K562 (cell line): ENCODE measurements around the gene LRMDA. TPM values are rescaled to one million over a fixed set of nuclear protein-coding genes. Genes with fewer than 3 reads are reported as not detected.

Experiments used
- ATAC-seq: fragments of 200-7000 bp; cut with Tn5 transposase; 3 replicates; pipeline ENCODE4 v1.9.1; 2020; ENCODE audit warnings: moderate library complexity
- BruUV-seq: library from RNA; stranded (reverse); fragments of 400-500 nt; replicated peaks from 2 replicates; lab custom pipeline; 2021; lab: Mats Ljungman, UMichigan
- CTCF ChIA-PET: fragments of 300-600 bp; formaldehyde crosslinking; extraction: SDS; loops from one replicate; lab custom pipeline; 2021; ENCODE audit warnings: low intra/inter-chr PET ratio; lab: Yijun Ruan, JAX
- POLR2A ChIA-PET: fragments of 300-600, 350-650 bp; sonication (Branson Sonifier 250); formaldehyde crosslinking; extraction: SDS; loops from one replicate; lab custom pipeline; 2021; ENCODE audit warnings: antibody characterized with exemption, inconsistent platforms; lab: Yijun Ruan, JAX
- DNase-seq, 4 experiments: peaks; one replicate each; pipeline versions ENCODE4 v3.0.0 to v3.0.0-alpha.2; 2011 to 2018; ENCODE audit warnings: low spot score in 3 of 4, mixed read lengths in 3 of 4; ENCODE audit errors: extremely low read depth in 1 of 4
- FAIRE-seq: peaks from 2 replicates; lab custom pipeline; 2011; peaks lifted over from hg19 to GRCh38; lab: Jason Lieb, UNC
- H2AFZ ChIP-seq: 2 replicates; pipeline ENCODE4 v1.6.0; 2011; ENCODE audit warnings: low read depth, low read length, control low read depth, inconsistent platforms
- H3K27ac ChIP-seq: fragments of 200-600 bp; 3 replicates; pipeline ENCODE4 v1.8.0; 2011; ENCODE audit warnings: low read depth, mild to moderate bottlenecking, control low read depth, inconsistent platforms, low read length, moderate library complexity, mixed read lengths; ENCODE audit errors: extremely low read depth
- H3K27me3 ChIP-seq, 2 experiments: fragments of 300-600 bp in 1 of 2; 2 replicates in 1 of 2; 3 replicates in 1 of 2; pipeline versions ENCODE4 v1.6.0 to v1.8.0; 2011; ENCODE audit warnings: inconsistent platforms in 2 of 2, low read length in 2 of 2, mild to moderate bottlenecking in 1 of 2, mixed read lengths in 1 of 2, moderate library complexity in 1 of 2; ENCODE audit not compliant: control insufficient read depth in 2 of 2, insufficient read depth in 2 of 2
- H3K36me3 ChIP-seq: fragments of 300-600 bp; 3 replicates; pipeline ENCODE4 v1.8.0; 2011; ENCODE audit warnings: mild to moderate bottlenecking, low read length, inconsistent platforms; ENCODE audit not compliant: control insufficient read depth, insufficient read depth
- H3K4me1 ChIP-seq, 2 experiments: fragments of 200-600 bp in 1 of 2; replicated peaks in 1 of 2; 2 replicates in 1 of 2; 3 replicates in 1 of 2; pipeline versions ENCODE4 v1.5.1 to v1.8.0; 2011; ENCODE audit warnings: inconsistent platforms in 2 of 2, low read length in 2 of 2, mild to moderate bottlenecking in 1 of 2, mixed read lengths in 1 of 2, moderate library complexity in 1 of 2; ENCODE audit not compliant: control insufficient read depth in 2 of 2, insufficient read depth in 2 of 2
- H3K4me2 ChIP-seq: 2 replicates; pipeline ENCODE4 v1.6.1; 2011; ENCODE audit warnings: low read length, control low read depth, inconsistent platforms, mixed read lengths; ENCODE audit not compliant: insufficient read depth
- H3K4me3 ChIP-seq: fragments of 200-600 bp; sonication (generic), shearing (Covaris generic); 2 replicates; pipeline ENCODE4 v1.5.1; 2016; ENCODE audit warnings: control low read depth, inconsistent platforms
- H3K79me2 ChIP-seq: fragments of 200-600 bp; 3 replicates; pipeline ENCODE4 v1.8.0; 2011; ENCODE audit warnings: low read length, inconsistent platforms; ENCODE audit not compliant: control insufficient read depth, insufficient read depth
- H3K9ac ChIP-seq, 2 experiments: 2 replicates each; pipeline versions ENCODE4 v1.6.0 to v1.6.1; 2011; ENCODE audit warnings: low read depth in 2 of 2, low read length in 2 of 2, control low read depth in 1 of 2, inconsistent platforms in 1 of 2, mild to moderate bottlenecking in 1 of 2, mixed read lengths in 1 of 2; ENCODE audit not compliant: insufficient read depth in 1 of 2
- H3K9me1 ChIP-seq: one replicate; pipeline ENCODE4 v1.6.0; 2011; ENCODE audit warnings: inconsistent platforms, mild to moderate bottlenecking, low read length, moderate library complexity; ENCODE audit not compliant: control insufficient read depth, insufficient read depth
- H3K9me3 ChIP-seq: replicated peaks from 2 replicates; pipeline ENCODE4 v1.5.1; 2011; ENCODE audit warnings: low read depth, low read length, inconsistent platforms; ENCODE audit not compliant: control insufficient read depth, insufficient read depth
- H4K20me1 ChIP-seq: replicated peaks from 2 replicates; pipeline ENCODE4 v1.6.1; 2011; ENCODE audit warnings: low read length, inconsistent platforms, mixed read lengths; ENCODE audit not compliant: control insufficient read depth, insufficient read depth
- ATF2 ChIP-seq: sonication (generic); formaldehyde crosslinking; IDR thresholded peaks from 2 replicates; pipeline ENCODE4 v1.8.1; 2022; ENCODE audit warnings: missing genetic modification reagents
- ATF7 ChIP-seq: fragments of 450-650 bp; IDR thresholded peaks from 2 replicates; pipeline ENCODE4 v1.7.1; 2014; ENCODE audit warnings: mild to moderate bottlenecking, moderate library complexity
- CHCHD3 ChIP-seq: fragments of 250-450 bp; sonication (Bioruptor Pico); IDR thresholded peaks from 2 replicates; pipeline ENCODE4 v2.1.2; 2022; ENCODE audit warnings: mild to moderate bottlenecking
- DIDO1 ChIP-seq: fragments of 450-650 bp; IDR thresholded peaks from 2 replicates; pipeline ENCODE4 v1.6.1; 2016; ENCODE audit warnings: low read depth, missing biosample characterization, missing genetic modification characterization
- E4F1 ChIP-seq: fragments of 250-450 bp; sonication (Bioruptor Pico); IDR thresholded peaks from 2 replicates; pipeline ENCODE4 v1.5.0; 2021; ENCODE audit warnings: mild to moderate bottlenecking, borderline replicate concordance
- FUS ChIP-seq: fragments of 200-400 bp; formaldehyde crosslinking; optimal IDR thresholded peaks from 2 replicates; pipeline ENCODE3; 2017; ENCODE audit warnings: low read depth, low read length
- HLTF ChIP-seq: fragments of 450-650 bp; IDR thresholded peaks from 2 replicates; pipeline ENCODE4 v1.6.1; 2016
- KAT2B ChIP-seq: IDR thresholded peaks from one replicate; pipeline ENCODE4 v1.6.1; 2012; ENCODE audit warnings: low read depth, mild to moderate bottlenecking, control low read depth, inconsistent platforms, low read length, moderate library complexity
- KHSRP ChIP-seq: fragments of 450-650 bp; IDR thresholded peaks from 2 replicates; pipeline ENCODE4 v1.6.1; 2017
- KLF10 ChIP-seq: fragments of 250-450 bp; sonication (Bioruptor Pico); IDR thresholded peaks from 2 replicates; pipeline ENCODE4 v1.6.1; 2021; ENCODE audit warnings: matching md5 sums
- MAZ ChIP-seq, 2 experiments: fragments of 450-650 bp in 1 of 2; sonication (generic) in 1 of 2; formaldehyde crosslinking; IDR thresholded peaks in 1 of 2; conservative IDR thresholded peaks in 1 of 2; 2 replicates each; pipeline versions ENCODE4 v1.4.0 to v1.5.0; 2020; ENCODE audit warnings: mild to moderate bottlenecking in 1 of 2, missing genetic modification reagents in 1 of 2
- NBN ChIP-seq: fragments of 450-650 bp; IDR thresholded peaks from 2 replicates; pipeline ENCODE4 v1.6.1; 2016; ENCODE audit warnings: low read depth, mild to moderate bottlenecking
- VEZF1 ChIP-seq: fragments of 200-800 bp; sonication (Bioruptor generic); IDR thresholded peaks from 2 replicates; pipeline ENCODE4 v1.6.1; 2017; ENCODE audit warnings: missing genetic modification characterization, missing compliant biosample characterization
- ZHX1 ChIP-seq: fragments of 150-350 bp; conservative IDR thresholded peaks from 2 replicates; pipeline ENCODE4 v1.6.1; 2014; ENCODE audit warnings: low read length
- ZNF668 ChIP-seq: fragments of 250-450 bp; sonication (Bioruptor Pico); IDR thresholded peaks from 2 replicates; pipeline ENCODE4 v1.8.0; 2022; ENCODE audit warnings: mild to moderate bottlenecking, inconsistent platforms
- ZNF764 ChIP-seq: fragments of 250-450 bp; sonication (Bioruptor Pico); IDR thresholded peaks from 2 replicates; pipeline ENCODE4 v1.4.0; 2020; ENCODE audit warnings: low read depth, mild to moderate bottlenecking, moderate library complexity
- WGBS: fragments of 100-300 bp; shearing (Covaris generic); methylation state at CpG from one replicate; pipeline ENCODE4 v1.1.6; 2016; ENCODE audit warnings: low coverage, mixed read lengths; ENCODE audit not compliant: insufficient coverage; ENCODE audit errors: missing lambda C conversion rate; 5-methylcytosine and 5-hydroxymethylcytosine counted together
- in situ Hi-C: fragments of 300-500 bp; cut with MboI; formaldehyde crosslinking; loops from 4 replicates; pipeline ENCODE4 v1.15.0; 2018; ENCODE audit warnings: inconsistent platforms, mixed read lengths
- intact Hi-C: fragments of 100-400 bp; cut with micrococcal nuclease; formaldehyde crosslinking; loops from 2 replicates; pipeline ENCODE4 v1.14.2; 2022
- polyA plus RNA-seq, 8 experiments: library from polyadenylated mRNA; depleted of rRNA in 4 of 8; stranded (reverse) in 5 of 8; unstranded in 3 of 8; fragments of >200 nt; fragmentation: Nextera tagmentation in 2 of 8; fragmentation: Illumina TruSeq in 1 of 8; extraction: Ambion mirVana in 2 of 8; extraction: Trizol in 1 of 8; gene quantifications; 2 replicates each; pipeline versions ENCODE4 v1.2.1 to v1.2.3, GENCODE V29; 2011 to 2014; ENCODE audit warnings: inconsistent platforms in 1 of 8, missing spikeins in 1 of 8
- total RNA-seq, 7 experiments: library from RNA; depleted of rRNA in 6 of 7; stranded (reverse); fragments of >200 nt in 6 of 7; fragmentation: Illumina TruSeq in 2 of 7; extraction: Trizol in 2 of 7; gene quantifications; 2 replicates each; pipeline versions ENCODE4 v1.2.1 to v1.2.3, GENCODE V29; 2011 to 2021; ENCODE audit warnings: low replicate concordance in 1 of 7

LRMDA gene
- total and polyA plus RNA-seq, 9 of the 15 experiments (the other 6 are each of a cell fraction or from before 2014, with no cell fraction given): 0.25 TPM; not detected in 8

GRCh38 chr10:76315240-76315639 is 883.8 kb downstream of the LRMDA start:
- Histone ChIP-seq H3K27ac (no peak overlapping the region), H3K4me1 (peaks cover 0 to 5% of the 10 kb centered on the region in 2 experiments; a peak in 1 of 5 replicates), H4K20me1 (no peaks in the 10 kb centered on the region), H3K36me3 (no peaks in the 10 kb centered on the region), H3K9ac (no peak overlapping the region), H3K27me3 (no peaks in the 10 kb centered on the region), H2AFZ (no peak overlapping the region), H3K79me2 (no peaks in the 10 kb centered on the region), H3K4me2 (no peak overlapping the region), H3K9me1 (no peaks in the 10 kb centered on the region), H3K9me3 (no peaks in the 10 kb centered on the region), H3K4me3 (no peak overlapping the region)
- DNase-seq (peak in 2 of 4 experiments; percentile 13 to 38), ATAC-seq (peak; percentile 92), FAIRE-seq (no peak)
- WGBS: 2% methylated on average over 14 of the region's 14 CpGs
- POLR2A ChIA-PET: interaction anchor here (0.7 kb wide), 1 partner anchor 13 kb away, joined by 3 read pairs; no protein-coding TSS in a partner anchor
- BruUV-seq: no TSS peak
- CTCF ChIA-PET: no interaction called here
- intact Hi-C loops: no loop called here
- in situ Hi-C loops: no loop called here
- TF ChIP-seq CHCHD3 (CRISPR knock-in tag) (no peak), VEZF1 (CRISPR knock-in tag) (no peak; the same call in 1 of the 2 replicates), NBN (no peak), ZNF668 (CRISPR knock-in tag) (no peak), KLF10 (CRISPR knock-in tag) (no peak), FUS (no peak), MAZ (CRISPR knock-in tag; conservative IDR thresholded peaks at IDR 0.05 in 1 of 2, IDR thresholded peaks at IDR 0.05 in 1 of 2) (0 out of 4 replicates have a peak, but pooled peaks of 1 of the 2 experiments have one; percentile 53), ATF7 (no peak), KHSRP (no peak), HLTF (no peak), DIDO1 (tag) (no peak), ATF2 (CRISPR knock-in tag) (no peak), ZHX1 (no peak), E4F1 (CRISPR knock-in tag) (no peak), KAT2B (no peak), ZNF764 (CRISPR knock-in tag) (no peak)
